Suprapubic skin (tissue), 4 donors: ENCODE results near the gene UCK2.

Source experiments
- POLR2A ChIP-seq, 2 donors: fragments of 450-650 bp; IDR thresholded peaks; one replicate each; pipeline ENCODE4 v1.6.1; 2017; ENCODE audit warnings: antibody characterized with exemption in 2 of 2, mild to moderate bottlenecking in 2 of 2, moderate library complexity in 2 of 2
- POLR2AphosphoS5 ChIP-seq, 3 donors: sonication (generic); formaldehyde crosslinking; IDR thresholded peaks; one replicate each; pipeline ENCODE4 v1.6.1; 2017; ENCODE audit warnings: antibody characterized with exemption in 3 of 3
- TF ChIP-seq, protein P1 (sequence below), 2 donors: fragments of 200-600 bp in 1 of 2; fragments of 450-650 bp in 1 of 2; sonication (generic) in 1 of 2; IDR thresholded peaks; one replicate each; pipeline ENCODE4 v1.5.1; 2016 to 2019; ENCODE audit warnings: antibody characterized with exemption in 2 of 2, mild to moderate bottlenecking in 1 of 2, moderate library complexity in 1 of 2

DNA sequence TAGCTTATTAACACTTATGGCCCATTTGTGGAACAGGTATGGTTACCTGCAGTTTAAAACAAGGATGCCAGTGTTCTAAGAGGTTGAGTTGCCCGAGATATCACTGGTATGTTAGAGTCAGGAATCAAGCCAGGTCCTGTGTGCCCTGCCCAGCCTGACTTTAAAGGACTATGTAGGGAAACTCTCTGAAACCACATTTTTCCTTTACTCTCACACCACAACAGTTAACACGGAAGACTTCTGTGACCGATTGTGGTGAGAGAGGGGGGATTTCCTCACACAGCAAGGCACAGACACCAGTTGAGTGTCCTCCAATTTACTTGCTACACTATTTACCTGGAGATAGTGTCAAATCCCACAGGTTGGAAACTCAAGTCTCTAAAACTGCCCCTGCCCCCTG, 47.8 kb downstream of the UCK2 start:
- TF ChIP-seq, protein P1, sequence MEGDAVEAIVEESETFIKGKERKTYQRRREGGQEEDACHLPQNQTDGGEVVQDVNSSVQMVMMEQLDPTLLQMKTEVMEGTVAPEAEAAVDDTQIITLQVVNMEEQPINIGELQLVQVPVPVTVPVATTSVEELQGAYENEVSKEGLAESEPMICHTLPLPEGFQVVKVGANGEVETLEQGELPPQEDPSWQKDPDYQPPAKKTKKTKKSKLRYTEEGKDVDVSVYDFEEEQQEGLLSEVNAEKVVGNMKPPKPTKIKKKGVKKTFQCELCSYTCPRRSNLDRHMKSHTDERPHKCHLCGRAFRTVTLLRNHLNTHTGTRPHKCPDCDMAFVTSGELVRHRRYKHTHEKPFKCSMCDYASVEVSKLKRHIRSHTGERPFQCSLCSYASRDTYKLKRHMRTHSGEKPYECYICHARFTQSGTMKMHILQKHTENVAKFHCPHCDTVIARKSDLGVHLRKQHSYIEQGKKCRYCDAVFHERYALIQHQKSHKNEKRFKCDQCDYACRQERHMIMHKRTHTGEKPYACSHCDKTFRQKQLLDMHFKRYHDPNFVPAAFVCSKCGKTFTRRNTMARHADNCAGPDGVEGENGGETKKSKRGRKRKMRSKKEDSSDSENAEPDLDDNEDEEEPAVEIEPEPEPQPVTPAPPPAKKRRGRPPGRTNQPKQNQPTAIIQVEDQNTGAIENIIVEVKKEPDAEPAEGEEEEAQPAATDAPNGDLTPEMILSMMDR (IDR thresholded peaks at IDR 0.05): no peak
- TF ChIP-seq POLR2A (IDR thresholded peaks at IDR 0.05) (no peak), POLR2AphosphoS5 (IDR thresholded peaks at IDR 0.05) (no peak)
